Skeletal muscle tissue (tissue), 4 donors: ENCODE measurements around the gene TSR3. TPM values are rescaled to one million over a fixed set of nuclear protein-coding genes. Genes with fewer than 3 reads are reported as not detected.

Experiments used
- H3K27ac ChIP-seq: one replicate; pipeline ENCODE4 v1.7.0; 2013; ENCODE audit warnings: mild to moderate bottlenecking, low read depth, low read length, inconsistent platforms
- H3K27me3 ChIP-seq, 3 donors: one replicate each; pipeline ENCODE4 v1.7.0; 2013; ENCODE audit warnings: low read length in 3 of 3; ENCODE audit not compliant: control insufficient read depth in 3 of 3, insufficient read depth in 3 of 3
- H3K36me3 ChIP-seq, 3 donors: one replicate each; pipeline ENCODE4 v1.7.0; 2013; ENCODE audit warnings: low read length in 3 of 3; ENCODE audit not compliant: control insufficient read depth in 3 of 3, insufficient read depth in 3 of 3
- H3K4me1 ChIP-seq, 3 donors: one replicate each; pipeline ENCODE4 v1.7.0; 2013; ENCODE audit warnings: low read length in 3 of 3, mild to moderate bottlenecking in 3 of 3; ENCODE audit not compliant: control insufficient read depth in 3 of 3, insufficient read depth in 3 of 3
- H3K4me3 ChIP-seq, 3 donors: one replicate each; pipeline ENCODE4 v1.7.0; 2013; ENCODE audit warnings: low read length in 3 of 3
- H3K9ac ChIP-seq, 3 donors: one replicate each; pipeline ENCODE4 v1.7.0; 2013; ENCODE audit warnings: low read length in 3 of 3, mild to moderate bottlenecking in 3 of 3, moderate library complexity in 2 of 3, low read depth in 1 of 3
- H3K9me3 ChIP-seq, 3 donors: one replicate each; pipeline ENCODE4 v1.7.0; 2013; ENCODE audit warnings: low read length in 3 of 3; ENCODE audit not compliant: control insufficient read depth in 3 of 3
- total RNA-seq: library from RNA; depleted of rRNA; stranded (reverse); fragments of >200 nt; gene quantifications from one replicate; pipeline ENCODE4 v1.2.3, GENCODE V29; 2014
- donor health status: Osteomylitis.

Gene TSR3
- total RNA-seq, result 48.5 TPM

- no peaks in the 10 kb centered on the region for H3K9me3 ChIP-seq
- peaks cover 17 to 27% (median 21%) of the 10 kb centered on the region in 3 donors for H3K36me3 ChIP-seq
- H3K27ac ChIP-seq, result no peak within 1 kb of the TSS
- H3K4me1 ChIP-seq, result peaks cover 32 to 48% (median 35%) of the 10 kb centered on the region in 3 donors
- peak within 1 kb of the TSS; percentile 82 to 91 (median 87) for H3K9ac ChIP-seq
- peak within 1 kb of the TSS; percentile 92 to 94 (median 93) for H3K4me3 ChIP-seq
- no peaks in the 10 kb centered on the region for H3K27me3 ChIP-seq
These were observed at the start of gene TSR3, which contains the start of gene GNPTG for GRCh38 chr16:1351582-1352362. Gene TSR3, minus strand, starts transcription at chr16:1351878. Its CDS starts 74 bp downstream, at chr16:1351804. Gene GNPTG, plus strand, starts transcription at chr16:1351931. Its CDS starts 35 bp downstream, at chr16:1351966.

GRCh38 chr16:1401061-1401757, 49.5 kb upstream of the TSR3 start:
- H3K4me1 ChIP-seq, result no peaks in the 10 kb centered on the region
- no peak overlapping the region for H3K9ac ChIP-seq
- H3K4me3 ChIP-seq, result no peak overlapping the region
- H3K27ac ChIP-seq, result no peak overlapping the region
- H3K27me3 ChIP-seq, result no peaks in the 10 kb centered on the region
- peaks cover 38 to 43% (median 43%) of the 10 kb centered on the region in 3 donors for H3K36me3 ChIP-seq
- no peaks in the 10 kb centered on the region for H3K9me3 ChIP-seq

DNA sequence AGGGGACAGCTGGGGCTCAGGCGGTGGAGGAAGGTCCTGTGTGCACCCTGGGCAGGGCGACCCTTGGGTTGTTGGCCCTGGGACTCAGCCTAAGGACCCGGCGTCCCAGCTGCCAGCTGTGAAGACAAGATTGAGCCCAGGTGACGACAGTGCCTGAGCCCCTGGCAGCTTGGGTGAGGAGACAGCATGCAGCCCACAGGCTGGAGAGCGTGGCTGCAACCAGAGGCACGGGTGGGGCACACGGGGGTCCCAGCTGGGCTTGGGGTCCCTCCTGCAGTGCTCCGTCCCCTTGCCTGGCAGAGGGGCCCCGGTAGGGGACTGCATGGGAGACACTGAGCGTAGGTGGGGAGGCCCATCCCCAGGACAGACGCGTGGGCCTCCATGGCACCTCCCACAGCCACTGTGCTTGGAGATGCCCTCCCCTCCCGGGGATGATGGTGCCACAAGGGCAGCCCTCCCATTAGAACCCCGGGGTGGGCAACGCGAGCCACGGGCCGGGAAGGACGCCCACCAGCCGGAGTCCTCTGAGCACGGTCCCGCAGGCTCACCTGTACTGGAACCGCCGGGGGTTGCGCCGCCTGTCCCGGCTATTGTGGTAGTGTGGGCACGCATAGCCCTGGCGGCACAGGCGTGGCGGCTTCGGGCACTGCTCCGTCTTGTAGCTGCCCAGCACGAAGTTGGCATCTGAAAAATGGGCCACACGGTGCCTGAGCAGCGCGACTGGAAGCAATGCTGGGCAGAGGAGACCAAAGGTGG, 47.3 kb upstream of the TSR3 start:
- Histone ChIP-seq H3K27me3 (no peaks in the 10 kb centered on the region), H3K9me3 (no peaks in the 10 kb centered on the region), H3K4me3 (no peak overlapping the region), H3K36me3 (peaks cover 43 to 45% (median 43%) of the 10 kb centered on the region in 3 donors), H3K9ac (no peak overlapping the region), H3K27ac (no peak overlapping the region), H3K4me1 (no peaks in the 10 kb centered on the region)

DNA sequence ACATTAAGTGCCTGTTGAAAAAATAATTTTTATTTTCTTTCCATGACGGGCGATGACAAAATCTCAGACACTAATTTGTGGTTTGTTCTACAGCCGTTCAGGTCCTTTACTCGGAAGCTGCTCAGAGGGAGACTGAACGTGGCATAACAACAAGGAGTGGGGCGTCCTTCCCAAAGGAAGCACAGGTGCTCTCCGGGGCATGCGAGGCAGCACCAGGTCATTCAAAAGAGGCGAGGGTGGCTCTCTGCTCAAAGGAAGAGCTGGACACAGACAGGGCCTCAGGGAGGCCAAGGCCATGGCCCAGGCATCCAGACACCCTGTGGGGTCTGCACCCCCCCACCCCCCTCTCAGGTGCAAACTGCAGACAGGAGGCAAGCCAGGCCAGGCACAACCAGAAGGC, 46.7 kb upstream of the TSR3 start:
- Histone ChIP-seq H3K36me3 (peaks cover 43 to 50% (median 48%) of the 10 kb centered on the region in 3 donors), H3K27me3 (no peaks in the 10 kb centered on the region), H3K27ac (no peak overlapping the region), H3K4me1 (no peaks in the 10 kb centered on the region), H3K4me3 (no peak overlapping the region), H3K9me3 (no peaks in the 10 kb centered on the region), H3K9ac (no peak overlapping the region)

DNA sequence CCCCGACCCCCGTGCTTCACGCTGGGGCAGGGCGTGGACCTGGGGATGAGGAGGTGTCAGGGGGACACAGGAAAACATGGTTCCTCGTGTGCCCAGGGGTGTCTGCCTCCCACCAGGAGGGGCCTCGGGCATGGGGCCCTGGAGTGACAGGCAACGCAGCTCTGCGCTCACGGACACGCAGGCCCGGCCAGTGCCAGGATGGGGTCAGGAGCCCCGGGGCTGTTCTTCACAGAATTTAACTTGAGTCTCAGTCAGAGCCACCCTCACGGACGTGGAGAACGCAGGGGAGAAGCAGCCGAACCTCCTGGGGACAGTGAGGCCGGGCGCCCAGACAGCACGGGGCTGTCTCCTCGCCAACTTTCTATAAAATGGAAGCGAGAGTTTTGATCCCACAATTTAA, 46.1 kb upstream of the TSR3 start:
- Histone ChIP-seq H3K27ac (no peak overlapping the region), H3K36me3 (peaks cover 43 to 53% (median 48%) of the 10 kb centered on the region in 3 donors), H3K9me3 (no peaks in the 10 kb centered on the region), H3K4me3 (no peak overlapping the region), H3K4me1 (no peaks in the 10 kb centered on the region), H3K9ac (no peak overlapping the region), H3K27me3 (no peaks in the 10 kb centered on the region)

GRCh38 chr16:1395444-1396031, 43.9 kb upstream of the TSR3 start:
- Histone ChIP-seq H3K4me1 (no peaks in the 10 kb centered on the region), H3K27ac (no peak overlapping the region), H3K4me3 (no peak overlapping the region), H3K9ac (no peak overlapping the region), H3K9me3 (no peaks in the 10 kb centered on the region), H3K36me3 (peaks cover 39 to 55% (median 44%) of the 10 kb centered on the region in 3 donors), H3K27me3 (no peaks in the 10 kb centered on the region)

DNA sequence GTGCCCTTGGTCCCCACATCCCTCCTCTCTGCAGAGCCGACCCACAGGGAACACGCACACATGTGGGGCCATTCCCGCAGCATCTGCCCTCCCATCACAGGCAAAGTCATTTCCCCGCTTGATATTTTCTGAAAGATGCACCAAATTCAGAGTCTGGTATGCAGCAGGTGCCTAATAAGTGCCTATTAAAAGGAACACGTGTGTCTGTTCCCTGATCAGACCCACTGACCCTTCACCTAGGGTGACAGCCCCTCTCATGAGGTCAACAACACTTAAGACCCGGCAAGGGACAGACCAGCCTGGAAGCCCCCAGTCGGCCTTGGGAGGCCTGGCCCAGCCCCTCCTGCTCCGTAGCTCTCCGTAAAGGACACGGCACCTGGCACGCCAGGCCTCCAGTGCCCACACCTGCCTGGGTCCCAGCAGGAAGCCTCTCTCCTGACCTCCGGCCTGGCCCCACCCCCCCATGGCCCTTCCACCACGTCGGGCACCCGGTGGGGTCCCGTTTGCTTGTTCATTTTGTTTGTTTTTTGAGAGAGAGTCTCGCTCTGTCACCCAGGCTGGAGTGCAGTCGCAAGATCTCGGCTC, 42.8 kb upstream of the TSR3 start:
- H3K27ac ChIP-seq, result no peak overlapping the region
- no peaks in the 10 kb centered on the region for H3K9me3 ChIP-seq
- H3K27me3 ChIP-seq, result no peaks in the 10 kb centered on the region
- H3K9ac ChIP-seq, result no peak overlapping the region
- no peak overlapping the region for H3K4me3 ChIP-seq
- H3K4me1 ChIP-seq, result no peaks in the 10 kb centered on the region
- H3K36me3 ChIP-seq, result peaks cover 41 to 55% (median 50%) of the 10 kb centered on the region in 3 donors

- H3K9me3 ChIP-seq, result no peaks in the 10 kb centered on the region
- H3K27ac ChIP-seq, result no peak overlapping the region
- peaks cover 35 to 52% (median 47%) of the 10 kb centered on the region in 3 donors for H3K36me3 ChIP-seq
- no peak overlapping the region for H3K9ac ChIP-seq
- no peaks in the 10 kb centered on the region for H3K27me3 ChIP-seq
- no peak overlapping the region for H3K4me3 ChIP-seq
- H3K4me1 ChIP-seq, result no peaks in the 10 kb centered on the region
These were observed 42.0 kb upstream of the TSR3 start for GRCh38 chr16:1393613-1394176.

DNA sequence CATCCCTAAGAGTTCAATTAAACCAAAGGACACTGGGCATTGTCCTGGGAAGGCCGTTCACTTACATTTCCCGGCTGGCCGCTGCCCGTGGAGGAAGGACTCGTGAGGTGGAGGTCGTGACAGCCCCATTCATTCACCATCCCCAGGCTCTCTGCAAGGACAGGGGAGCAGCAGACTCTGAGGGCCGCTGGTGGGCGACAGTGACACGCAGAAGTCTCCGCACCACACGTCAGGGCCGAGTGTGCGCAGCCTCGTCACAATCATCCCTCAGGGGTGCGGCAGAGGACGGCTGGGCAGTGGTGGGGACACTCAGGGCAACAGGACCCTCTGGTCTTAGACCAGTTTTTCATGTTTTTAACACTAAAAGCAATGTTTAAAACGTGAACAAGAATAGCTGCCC, 41.1 kb upstream of the TSR3 start:
- H3K9ac ChIP-seq, result no peak overlapping the region
- H3K9me3 ChIP-seq, result no peaks in the 10 kb centered on the region
- H3K36me3 ChIP-seq, result peaks cover 35 to 45% (median 44%) of the 10 kb centered on the region in 3 donors
- no peaks in the 10 kb centered on the region for H3K4me1 ChIP-seq
- H3K27me3 ChIP-seq, result no peaks in the 10 kb centered on the region
- H3K27ac ChIP-seq, result no peak overlapping the region
- no peak overlapping the region for H3K4me3 ChIP-seq
